GM18502 (cell line): ENCODE measurements around the gene ENAH.
"Not testable (repeated sequence)": the region's sequence is repeated elsewhere in the genome, so short reads cannot be mapped to it uniquely, and the experiment has no call there.

Source experiments
- ATAC-seq: cut with Tn5 transposase; IDR thresholded peaks from one replicate; pipeline ENCODE4 v1.9.1; 2021; ENCODE audit warnings: mild to moderate bottlenecking; ENCODE audit not compliant: unreplicated experiment, poor library complexity

Gene ENAH

DNA sequence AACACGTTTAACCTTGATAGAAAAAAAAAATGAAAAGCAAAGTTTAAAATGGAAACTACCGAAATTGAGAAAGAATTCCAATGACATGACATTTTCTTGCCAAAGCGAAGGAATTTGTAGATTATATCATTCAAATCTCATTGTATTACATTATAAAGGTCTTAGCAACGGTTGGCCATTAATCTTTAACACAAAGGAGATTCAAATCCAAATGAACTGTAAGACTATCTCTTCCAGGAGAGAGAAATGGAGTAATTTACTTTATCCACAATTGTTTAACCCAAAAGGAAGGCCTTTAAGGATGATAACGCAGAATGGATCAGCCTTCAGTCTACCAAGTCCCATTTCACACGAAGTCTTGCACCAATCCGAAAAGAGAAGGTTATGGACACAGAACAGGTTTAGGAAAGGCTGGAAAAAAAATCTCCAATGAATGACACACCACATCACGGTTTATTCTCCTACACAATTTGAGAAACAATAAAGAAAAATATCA lies 1.5 kb downstream of the ENAH start:
- ATAC-seq: no peak

DNA sequence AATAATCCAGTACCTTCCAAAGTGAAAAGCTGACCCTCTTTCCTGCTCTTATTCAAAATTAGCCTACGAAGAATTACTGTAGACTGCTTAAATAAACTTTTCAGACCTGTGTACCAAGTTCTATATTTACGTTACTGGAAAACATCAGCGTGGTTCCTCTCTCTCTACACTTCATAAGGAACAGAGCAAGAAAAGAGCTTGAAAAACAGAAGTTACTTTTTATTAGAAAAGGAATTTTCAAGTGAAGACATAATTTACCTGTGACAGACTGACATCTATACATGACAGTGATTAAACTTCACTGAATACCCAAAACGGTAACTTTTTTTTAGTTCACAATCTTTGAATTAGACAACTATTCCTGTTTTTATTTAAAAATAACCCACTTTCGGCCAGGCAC lies 2.7 kb downstream of the ENAH start:
- ATAC-seq: no peak

DNA sequence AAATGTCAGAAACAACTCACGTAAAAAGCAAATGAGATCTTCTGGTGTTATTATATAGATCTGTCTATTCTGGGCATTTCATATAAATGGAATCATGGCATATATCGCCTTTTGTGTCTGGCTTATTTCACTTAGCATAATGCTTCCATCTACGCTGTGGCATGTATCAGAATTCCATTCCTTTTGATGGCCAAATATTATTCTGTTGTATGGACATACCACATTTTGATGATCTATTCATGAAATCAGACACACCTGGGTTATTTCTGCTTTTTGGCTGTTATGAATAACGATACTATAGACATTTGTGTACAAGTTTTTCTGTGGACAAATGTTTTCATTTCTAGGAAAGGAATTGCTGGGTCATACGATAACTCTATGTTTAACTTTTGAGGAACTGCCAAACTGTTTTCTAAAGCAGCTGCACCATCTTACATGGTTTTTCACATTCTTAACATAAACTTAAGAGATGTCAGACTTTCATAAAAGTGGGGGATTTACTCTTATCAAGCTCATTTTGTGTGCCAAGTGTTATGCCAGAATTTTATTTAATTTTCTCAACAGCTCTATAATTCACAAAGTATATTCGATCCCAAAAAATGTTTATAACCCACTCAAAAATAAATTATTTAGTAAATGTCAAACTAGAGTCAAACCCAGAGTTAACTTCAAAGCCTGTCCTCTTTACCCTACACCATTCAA lies 7.6 kb downstream of the ENAH start:
- ATAC-seq: no peak

DNA sequence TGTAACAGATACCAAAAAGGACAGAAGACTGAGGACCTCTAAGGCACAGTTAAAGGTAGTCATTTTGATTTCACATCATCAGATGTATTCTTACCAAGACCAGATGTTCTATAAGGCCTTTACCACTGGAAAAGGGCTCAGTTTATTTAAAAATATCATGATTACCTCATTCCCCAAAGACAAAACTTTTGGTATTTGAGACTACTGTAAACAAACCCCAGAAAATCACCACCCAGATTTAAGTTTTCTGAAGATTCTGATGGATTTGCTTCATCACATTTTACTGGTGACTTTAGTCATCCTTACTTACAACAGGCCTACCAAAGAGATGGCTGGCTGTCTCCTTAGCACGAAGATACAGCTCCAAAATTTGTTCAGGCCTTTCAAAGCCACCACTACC lies 8.3 kb downstream of the ENAH start:
- ATAC-seq: no peak

DNA sequence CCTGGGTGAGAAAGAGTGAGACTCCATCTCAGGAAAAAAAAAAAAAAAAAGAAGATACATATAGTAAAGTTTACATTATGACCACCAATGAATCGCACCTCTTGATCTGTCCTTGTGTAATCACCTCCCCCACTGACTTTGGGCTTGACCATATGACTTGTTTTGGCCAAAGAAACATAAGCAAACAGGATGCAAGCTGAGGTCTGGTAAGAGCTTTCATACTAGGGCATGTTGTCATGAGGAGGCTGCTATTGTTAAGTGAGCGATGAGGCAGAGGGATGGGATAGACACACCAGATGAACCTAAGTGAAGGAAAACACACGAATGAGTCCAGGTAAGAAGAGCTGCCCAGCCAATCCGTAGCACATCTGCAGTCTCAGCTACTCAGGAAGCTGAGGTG lies 10.7 kb downstream of the ENAH start:
- ATAC-seq: no peak

DNA sequence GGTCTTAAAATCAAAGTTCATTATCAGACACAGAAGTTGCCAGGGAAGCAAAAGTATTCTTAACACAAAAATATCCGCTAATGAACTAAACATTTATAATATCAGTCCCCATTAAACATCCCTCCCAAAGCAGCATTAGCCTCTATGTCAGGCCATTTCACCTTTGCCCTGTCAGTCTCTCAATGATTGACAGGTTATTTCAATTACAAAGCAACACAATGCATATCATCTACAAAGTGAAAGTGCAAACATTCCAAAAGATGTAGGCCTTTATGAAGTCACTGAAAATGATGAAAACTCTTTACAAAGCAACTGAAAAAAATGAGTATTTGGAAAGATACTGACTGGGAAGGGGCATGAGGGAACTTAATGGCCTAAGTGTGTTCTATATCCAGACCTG lies 14.1 kb downstream of the ENAH start:
- ATAC-seq: no peak

DNA sequence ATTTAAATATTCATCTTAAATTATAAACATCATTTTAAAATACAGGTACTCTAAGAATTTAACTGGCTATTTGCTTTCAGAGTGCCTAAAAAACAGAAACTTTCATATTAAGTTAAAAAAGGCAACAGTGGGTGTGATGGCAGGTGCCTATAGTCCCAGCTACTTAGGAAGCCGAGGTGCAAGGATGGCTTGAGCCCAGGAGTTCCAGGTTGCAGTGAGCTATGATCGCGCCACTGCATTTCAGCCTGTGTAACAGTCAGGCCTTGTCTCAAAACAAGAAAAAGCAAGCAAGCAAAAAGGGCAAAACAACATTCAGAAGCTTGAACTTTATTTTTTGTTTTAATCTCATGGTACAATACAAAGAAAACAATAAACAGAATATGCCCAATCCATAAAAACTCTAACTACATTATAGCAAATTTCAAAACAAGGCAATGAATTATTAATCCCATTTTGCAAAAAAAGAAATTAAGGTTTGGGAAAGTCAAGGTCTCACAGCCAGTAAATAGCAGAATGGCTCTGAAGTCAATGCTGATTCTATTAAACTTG lies 15.2 kb downstream of the ENAH start:
- ATAC-seq: no peak

DNA sequence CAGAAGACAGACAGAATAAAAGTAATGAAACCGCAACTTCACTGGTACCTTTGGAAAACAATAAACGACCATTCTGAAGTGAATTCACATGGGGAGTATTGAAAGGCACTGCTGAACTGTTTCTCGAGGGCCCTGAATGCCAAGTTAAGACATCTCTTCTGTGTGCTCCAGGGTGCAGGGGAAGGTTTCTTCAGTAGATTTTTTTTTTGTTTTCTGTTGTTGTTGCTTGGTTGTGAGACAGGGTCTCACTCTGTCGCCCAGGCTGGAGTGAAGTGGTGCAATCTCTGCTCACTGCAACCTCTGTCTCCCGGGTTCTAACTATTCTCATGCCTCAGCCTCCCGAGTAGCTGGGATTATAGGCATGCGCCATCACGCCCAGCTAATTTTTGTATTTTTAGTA lies 15.9 kb downstream of the ENAH start:
- ATAC-seq: not testable (repeated sequence)

DNA sequence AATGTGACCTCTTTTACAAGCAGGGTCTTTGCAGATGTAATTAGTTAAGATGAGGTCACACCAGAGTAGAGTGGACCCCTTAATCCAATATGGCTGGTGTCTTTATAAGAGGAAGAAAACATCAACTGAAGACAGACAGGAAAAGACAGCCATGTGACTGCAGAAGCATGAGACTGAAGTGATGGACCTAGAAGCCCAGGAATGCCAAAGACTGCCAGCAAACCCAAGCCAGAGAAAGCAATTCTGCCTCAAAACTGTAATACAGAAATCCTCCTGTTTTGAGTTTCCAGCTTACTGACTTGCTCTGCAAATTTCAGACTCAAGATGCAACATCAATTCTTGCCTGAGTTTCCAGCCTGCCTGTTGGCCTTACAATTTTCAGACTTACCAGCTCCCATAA lies 17.3 kb downstream of the ENAH start:
- ATAC-seq: no peak

DNA sequence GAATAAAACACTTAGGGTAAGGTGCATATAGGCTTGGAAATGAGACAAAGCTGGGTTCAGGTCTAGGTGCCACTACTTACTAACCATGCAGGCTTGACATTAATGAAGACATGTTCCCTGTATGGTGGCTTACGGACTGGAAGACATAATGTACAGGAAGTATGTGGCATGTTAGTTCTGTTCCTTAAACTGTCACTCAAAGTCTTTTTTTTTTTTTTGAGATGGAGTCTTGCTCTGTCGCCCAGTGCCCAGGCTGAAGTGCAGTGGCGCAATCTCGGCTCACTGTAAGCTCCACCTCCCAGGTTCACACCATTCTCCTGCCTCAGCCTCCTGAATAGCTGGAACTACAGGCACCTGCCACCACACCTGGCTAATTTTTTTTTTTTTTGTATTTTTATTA lies 20.1 kb downstream of the ENAH start:
- ATAC-seq: not testable (repeated sequence)

DNA sequence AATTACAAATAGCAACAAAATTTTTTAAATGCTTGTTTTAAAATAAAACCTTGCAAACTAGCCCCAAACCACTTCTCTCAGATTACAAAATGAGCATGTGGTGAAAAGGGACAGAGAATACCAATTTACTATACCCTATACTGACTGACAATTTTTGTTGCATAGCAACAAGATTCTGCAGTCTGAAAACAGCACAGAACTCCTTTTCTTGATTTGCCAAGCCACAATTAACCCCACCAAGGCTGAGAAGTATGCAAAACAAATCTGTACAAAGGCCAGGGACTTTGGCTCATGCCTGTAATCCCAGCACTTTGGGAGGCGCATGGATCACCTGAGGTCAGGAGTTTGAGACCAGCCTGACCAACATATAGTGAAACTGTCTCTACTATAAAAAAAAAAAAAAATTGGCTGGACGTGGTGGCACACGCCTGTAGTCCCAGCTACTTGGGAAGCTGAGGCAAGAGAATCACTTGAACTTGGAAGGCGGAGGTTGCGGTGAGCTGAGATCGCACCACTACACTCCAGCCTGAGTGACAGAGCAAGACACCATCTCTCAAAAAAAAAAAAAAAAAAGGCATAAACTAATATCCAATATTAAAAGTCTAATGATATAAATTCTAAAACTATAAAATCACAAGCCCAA lies 21.8 kb downstream of the ENAH start:
- ATAC-seq: no peak

DNA sequence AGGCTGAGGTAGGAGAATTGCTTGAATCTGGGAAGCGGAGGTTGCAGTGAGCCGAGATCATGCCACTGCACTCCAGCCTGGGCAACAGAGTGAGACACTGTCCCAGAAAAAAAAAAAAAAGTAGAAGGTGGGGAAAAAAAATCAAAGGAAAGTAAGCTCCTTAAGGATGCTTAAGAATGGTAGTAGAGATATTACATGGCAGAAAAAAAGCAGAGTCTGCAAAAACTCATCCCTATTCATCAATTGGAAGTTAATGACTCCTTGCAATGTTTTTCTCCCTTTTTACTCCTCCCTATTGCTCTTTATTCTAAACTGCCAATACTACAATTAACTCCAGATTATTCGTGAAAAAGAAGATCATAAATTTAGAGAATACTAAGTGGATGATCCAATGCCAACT lies 23.4 kb downstream of the ENAH start:
- no peak for ATAC-seq

DNA sequence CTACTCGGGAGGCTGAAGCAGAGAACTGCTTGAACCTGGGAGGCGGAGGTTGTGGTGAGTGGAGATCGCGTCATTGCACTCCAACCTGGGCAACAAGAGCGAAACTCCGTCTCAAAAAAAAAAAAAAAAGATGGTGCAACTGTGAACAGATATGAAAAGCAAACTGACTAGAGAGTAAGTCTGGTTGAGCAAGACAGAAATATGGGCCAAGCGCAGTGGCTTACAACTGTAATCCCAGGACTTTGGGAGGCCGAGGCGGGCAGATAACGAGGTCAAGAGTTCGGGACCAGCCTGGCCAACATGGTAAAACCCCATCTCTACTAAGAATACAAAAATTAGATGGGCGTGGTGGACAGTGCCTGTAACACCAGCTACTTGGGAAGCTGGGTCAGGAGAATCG lies 24.1 kb downstream of the ENAH start:
- ATAC-seq: not testable (repeated sequence)

DNA sequence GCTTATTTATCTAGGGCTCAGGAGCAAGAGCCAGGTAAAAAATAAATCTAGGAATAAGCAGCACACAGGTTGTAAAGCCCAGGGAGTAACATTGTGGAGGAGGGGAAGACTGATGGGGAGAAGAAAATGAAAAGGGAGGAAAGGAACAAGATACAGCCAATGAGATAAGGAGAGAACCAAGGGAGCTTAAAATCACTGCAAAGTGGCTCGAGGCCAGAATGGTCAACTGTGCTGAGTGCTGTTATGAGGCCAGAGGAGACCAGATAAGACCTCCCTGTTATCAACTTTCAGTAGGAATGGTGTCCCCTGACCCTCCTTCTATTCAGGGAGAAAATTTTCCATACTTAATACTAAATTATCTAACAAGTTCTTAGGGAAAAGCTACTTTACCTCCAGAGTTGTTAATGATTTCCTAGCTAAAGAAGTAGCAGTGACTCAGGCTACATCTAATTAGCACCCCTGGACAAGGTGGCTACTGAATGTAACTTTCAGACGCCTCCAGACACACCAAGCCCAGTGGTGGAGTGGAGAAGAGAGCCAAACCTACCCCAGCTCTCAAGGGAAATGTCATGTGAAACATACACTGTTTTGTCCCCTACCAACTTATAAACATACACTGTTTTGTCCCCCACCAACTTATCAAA lies 25.5 kb downstream of the ENAH start:
- ATAC-seq: no peak

DNA sequence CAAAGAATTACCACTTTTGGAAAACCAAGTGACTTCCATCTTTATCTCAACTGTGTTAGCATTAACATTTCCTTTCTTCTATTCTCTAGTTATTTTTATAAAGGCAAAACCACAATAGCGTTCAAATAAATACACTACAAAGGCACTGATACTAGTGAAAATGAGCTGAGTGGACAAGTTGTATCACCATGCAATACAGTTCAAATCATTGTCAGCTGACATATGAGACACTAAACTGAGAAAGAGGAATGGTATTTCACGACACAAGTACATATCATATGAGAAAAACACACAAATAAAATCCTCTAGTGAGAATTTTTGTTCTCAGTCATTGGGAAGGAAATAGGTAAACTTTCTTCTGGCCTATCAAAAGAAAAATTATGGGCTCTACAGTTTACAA lies 26.2 kb downstream of the ENAH start:
- no peak for ATAC-seq

DNA sequence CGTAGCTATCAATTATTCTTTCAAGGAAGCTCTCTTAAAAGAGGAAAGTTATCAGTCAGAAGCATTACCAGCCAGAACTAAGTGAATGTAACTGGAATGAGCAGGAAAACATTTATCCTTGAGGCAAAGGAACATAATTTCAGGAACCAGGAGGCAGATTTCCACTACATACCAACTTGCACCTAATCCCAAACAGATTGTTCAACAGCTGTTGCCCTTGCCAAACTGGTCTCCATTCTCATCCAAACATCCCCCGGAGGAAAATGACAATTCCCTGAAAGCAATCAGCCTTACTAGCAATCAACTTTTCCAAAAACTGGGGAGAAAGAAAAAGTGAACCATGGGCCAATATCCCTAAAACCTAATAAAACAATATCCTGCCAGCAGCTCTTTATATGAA lies 35.0 kb downstream of the ENAH start:
- no peak for ATAC-seq

DNA sequence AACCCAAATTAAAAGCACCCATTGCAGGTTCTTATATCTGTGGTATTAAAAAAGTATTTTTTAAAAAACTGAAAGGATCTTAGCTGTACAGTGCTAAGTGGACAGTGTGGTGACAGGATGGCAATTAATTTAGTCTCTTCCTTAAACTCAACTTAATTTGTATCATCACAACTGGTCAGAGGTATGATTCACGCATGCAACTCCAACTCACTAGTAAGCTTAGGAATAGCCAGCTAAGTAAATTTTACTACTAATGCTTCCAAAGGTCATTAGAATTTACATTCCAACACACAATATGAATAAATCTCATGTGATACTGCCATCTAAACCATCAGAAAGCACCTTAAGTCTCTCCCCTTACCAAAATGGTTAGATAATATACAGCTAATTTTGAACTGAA lies 35.4 kb downstream of the ENAH start:
- no peak for ATAC-seq

DNA sequence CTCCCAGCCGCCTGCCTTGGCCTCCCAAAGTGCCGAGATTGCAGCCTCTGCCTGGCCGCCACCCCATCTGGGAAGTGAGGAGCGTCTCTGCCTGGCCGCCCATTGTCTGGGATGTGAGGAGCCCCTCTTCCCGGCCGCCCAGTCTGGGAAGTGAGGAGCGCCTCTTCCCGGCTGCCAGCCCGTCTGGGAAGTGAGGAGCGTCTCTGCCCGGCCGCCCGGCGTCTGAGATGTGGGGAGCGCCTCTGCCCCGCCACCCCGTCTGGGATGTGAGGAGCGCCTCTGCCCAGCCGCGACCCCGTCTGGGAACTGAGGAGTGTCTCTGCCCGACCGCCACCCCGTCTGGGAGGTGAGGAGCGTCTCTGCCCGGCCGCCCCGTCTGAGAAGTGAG lies 37.5 kb downstream of the ENAH start:
- ATAC-seq: not testable (repeated sequence)

DNA sequence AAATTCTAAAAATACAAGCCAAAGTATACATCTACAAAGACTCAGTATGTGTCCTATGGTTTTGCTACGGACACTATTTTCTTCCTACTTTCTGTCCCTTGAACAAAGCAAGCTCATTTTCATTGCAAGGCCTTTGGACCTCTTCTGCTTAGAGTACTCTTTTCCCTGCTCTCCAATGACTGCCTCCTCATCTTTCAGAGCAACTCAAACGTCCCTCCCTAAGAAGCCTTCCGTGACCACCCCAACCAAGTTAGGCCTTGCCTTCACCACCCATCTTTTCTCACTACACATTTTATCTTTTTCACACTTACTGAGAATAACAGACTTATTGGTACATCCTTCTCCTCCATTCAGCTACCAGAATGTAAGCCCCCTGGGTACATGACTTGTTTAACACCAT lies 39.9 kb downstream of the ENAH start:
- no peak for ATAC-seq

DNA sequence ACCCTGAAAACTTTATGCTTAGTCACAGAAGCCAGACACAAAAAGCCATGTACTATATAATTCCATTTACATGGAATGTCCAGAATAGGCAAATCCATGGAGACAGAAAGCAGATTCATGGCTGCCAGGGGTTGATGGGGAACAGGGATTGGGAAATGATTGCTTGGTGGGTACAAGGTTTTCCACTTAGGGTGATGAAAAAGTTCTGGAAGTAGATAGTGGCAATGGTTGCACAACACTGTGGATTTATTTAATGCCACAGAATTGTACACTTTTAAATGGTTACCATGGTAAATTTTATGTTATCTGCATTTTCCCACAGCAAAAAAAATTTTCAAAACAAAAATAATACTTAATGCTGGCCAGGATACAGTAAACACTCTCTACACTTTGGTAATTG lies 40.6 kb downstream of the ENAH start:
- ATAC-seq: no peak

DNA sequence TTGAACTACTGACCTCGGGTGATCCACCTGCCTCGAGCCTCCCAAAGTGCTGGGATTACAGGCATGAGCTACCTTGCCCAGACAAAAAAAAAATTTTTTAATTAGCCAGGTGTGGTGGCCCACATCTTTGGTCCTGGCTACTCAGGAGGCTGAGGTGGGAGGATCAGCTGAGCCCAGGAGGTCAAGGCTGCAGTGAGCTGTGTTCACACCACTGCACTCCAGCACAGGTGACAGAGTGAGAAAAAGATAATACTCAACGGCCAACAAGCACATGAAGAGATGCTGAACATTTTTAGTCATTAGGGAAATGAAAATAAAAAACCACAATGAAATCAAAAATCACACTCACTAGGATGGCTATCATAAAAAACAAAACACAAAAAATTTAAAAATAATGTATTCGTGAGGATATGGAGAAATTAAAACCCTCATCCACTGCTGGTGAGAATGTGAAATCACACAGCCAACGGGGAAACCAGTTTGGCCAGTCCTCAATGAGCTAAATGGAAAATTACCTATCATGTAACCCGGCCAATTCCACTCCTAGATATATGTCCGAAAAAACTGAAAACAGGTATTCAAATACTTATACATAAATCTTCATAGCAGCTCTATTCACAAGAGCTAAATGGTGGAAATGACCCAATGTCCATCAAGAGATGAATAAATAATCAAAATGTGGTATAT lies 41.2 kb downstream of the ENAH start:
- no peak for ATAC-seq
